ENCODE results near the gene ST3GAL6. TPM values are rescaled to one million over a fixed set of nuclear protein-coding genes. Genes with fewer than 3 reads are reported as not detected.

The ST3GAL6 gene
- total RNA-seq: 6.3 and 8.8 TPM in 2 replicates

DNA sequence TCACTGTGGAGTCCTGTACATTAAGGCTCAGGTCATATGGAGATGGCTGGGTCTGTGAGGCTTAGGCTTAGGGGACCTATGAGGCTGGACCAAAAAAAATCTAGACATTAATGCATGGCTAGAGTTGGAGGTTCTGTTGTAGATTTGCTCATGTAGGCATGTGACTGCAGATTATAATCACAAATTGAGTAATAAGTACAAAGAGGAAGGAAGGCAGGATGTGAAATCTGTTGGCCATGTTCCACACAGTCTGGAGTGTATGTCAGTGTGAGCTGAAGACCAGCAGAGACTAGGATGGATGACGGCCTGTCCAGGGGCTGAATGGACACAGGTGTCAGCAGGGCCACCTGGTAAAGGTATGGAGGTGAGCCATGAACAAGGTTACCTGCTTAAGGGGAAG is at the start of gene ST3GAL6:
ST3GAL6 (plus strand) TSS at position 265 of the 400 bp plus-strand sequence. CDS start 5,101 bp downstream, outside the sequence.

Small RNA genes lying within 50 kb of the gene (small RNA-seq; reads per million reads assigned to genes)
- not detected for gene RNU6-26P

Other genes with a start within 250 kb of the ST3GAL6 start
- gene CLDND1, start 240.4 kb upstream of the ST3GAL6 start, total RNA-seq: 64.4 and 79.7 TPM in 2 replicates
- gene GPR15, start 231.4 kb upstream of the ST3GAL6 start, total RNA-seq: not detected in 2 replicates
- 22.0 and 29.5 TPM in 2 replicates for gene CPOX, start 169.7 kb upstream of the ST3GAL6 start, total RNA-seq
- gene DCBLD2, start 138.4 kb downstream of the ST3GAL6 start, total RNA-seq: 64.4 and 135 TPM in 2 replicates